Transverse colon (tissue), 4 donors: ENCODE data around the gene UBE4B. TPM values are rescaled to one million over a fixed set of nuclear protein-coding genes. Genes with fewer than 3 reads are reported as not detected.
"Not testable (repeated sequence)": the region's sequence is repeated elsewhere in the genome, so short reads cannot be mapped to it uniquely, and the experiment has no call there.

Experiments
- DNase-seq: peaks from one replicate; pipeline ENCODE4 v3.0.0-alpha.2; 2019
- H3K27ac ChIP-seq, 4 donors: fragments of 200-600 bp; sonication (generic); 2 replicates each; pipeline ENCODE4 v1.5.1; 2016 to 2018; ENCODE audit warnings: inconsistent platforms in 4 of 4
- H3K27me3 ChIP-seq: fragments of 200-600 bp; sonication (generic); 2 replicates; pipeline ENCODE4 v1.5.1; 2017; ENCODE audit warnings: inconsistent platforms
- H3K36me3 ChIP-seq, 4 donors: fragments of 200-600 bp; sonication (generic); 2 replicates each; pipeline ENCODE4 v1.5.1; 2017 to 2019; ENCODE audit warnings: inconsistent platforms in 4 of 4
- H3K4me1 ChIP-seq, 4 donors: fragments of 200-600 bp; sonication (generic); 2 replicates each; pipeline ENCODE4 v1.5.1; 2017 to 2020; ENCODE audit warnings: inconsistent platforms in 4 of 4
- H3K4me3 ChIP-seq, 4 donors: fragments of 200-600 bp; sonication (generic); 1 replicate in 1 of 4; 2 replicates in 3 of 4; pipeline versions ENCODE4 v1.5.1 to v1.6.1; 2017 to 2019; ENCODE audit warnings: inconsistent platforms in 4 of 4
- H3K9me3 ChIP-seq, 2 donors: fragments of 200-600 bp; sonication (generic); 2 replicates each; pipeline ENCODE4 v1.5.1; 2017 to 2019; ENCODE audit warnings: inconsistent platforms in 2 of 2
- CTCF ChIP-seq, 5 experiments: fragments of 200-600 bp in 3 of 5; fragments of 450-650 bp in 2 of 5; sonication (generic) in 3 of 5; IDR thresholded peaks; 1 replicate in 2 of 5; 2 replicates in 3 of 5; pipeline ENCODE4 v1.5.1; 2016 to 2017; ENCODE audit warnings: antibody characterized with exemption in 5 of 5, inconsistent platforms in 3 of 5, mild to moderate bottlenecking in 2 of 5, moderate library complexity in 1 of 5
- EP300 ChIP-seq: sonication (generic); formaldehyde crosslinking; IDR thresholded peaks from one replicate; pipeline ENCODE4 v1.6.1; 2017; ENCODE audit warnings: antibody characterized with exemption, low read depth
- POLR2A ChIP-seq: fragments of 450-650 bp; IDR thresholded peaks from one replicate; pipeline ENCODE4 v1.6.1; 2016; ENCODE audit warnings: antibody characterized with exemption, mild to moderate bottlenecking, moderate library complexity
- POLR2AphosphoS5 ChIP-seq, 3 donors: sonication (generic); formaldehyde crosslinking; IDR thresholded peaks; one replicate each; pipeline ENCODE4 v1.6.1; 2016; ENCODE audit warnings: antibody characterized with exemption in 3 of 3
- WGBS, 2 donors: methylation state at CpG; one replicate each; pipeline ENCODE4 v1.1.5; 2018; ENCODE audit warnings: low coverage in 1 of 2; 5-methylcytosine and 5-hydroxymethylcytosine counted together
- in situ Hi-C, 4 donors: fragments of 200-750 bp; cut with MboI; loops; one replicate each; pipeline versions ENCODE4 v1.15.0 to v1.15.1; 2017; ENCODE audit warnings: low sequenced_read_pairs in 3 of 4, low pct_ligation_motif_present in 1 of 4, low pct_unique_long_range_greater_than_20kb in 1 of 4
- intact Hi-C: fragments of 100-400 bp; cut with DNase I; formaldehyde crosslinking; loops from one replicate; pipeline ENCODE4 v1.15.1; 2023; ENCODE audit warnings: low total_unique reads
- total RNA-seq, 4 donors: library from RNA; depleted of rRNA; stranded (reverse); fragments of >200 nt; gene quantifications; one replicate each; pipeline ENCODE4 v1.1.0, GENCODE V29; 2016

Gene UBE4B
- total RNA-seq, 4 donors from 2014 or later, result 35.1 to 145 (median 78.7) TPM

GRCh38 chr1:10068605-10069294 is 36.0 kb downstream of the UBE4B start:
- no peak overlapping the region for H3K4me3 ChIP-seq
- H3K36me3 ChIP-seq, result peaks cover 0 to 9% (median 0%) of the 10 kb centered on the region in 4 donors
- H3K9me3 ChIP-seq, result no peaks in the 10 kb centered on the region
- WGBS, 2 donors, result 90 to 93% methylated on average over 3 to 6 of the region's 6 CpGs
- DNase-seq, result no peak
- H3K4me1 ChIP-seq, result peaks cover 10 to 36% (median 14%) of the 10 kb centered on the region in 4 donors
- intact Hi-C loops, result no loop called here
- in situ Hi-C loops, result no loop called here
- H3K27me3 ChIP-seq, result no peaks in the 10 kb centered on the region
- H3K27ac ChIP-seq, result peak overlapping the region in 3 of 4 donors; percentile 53 to 70 (median 61)
- TF ChIP-seq EP300 (no peak), POLR2AphosphoS5 (IDR thresholded peaks at IDR 0.05) (no peak), CTCF (IDR thresholded peaks at IDR 0.05) (no peak), POLR2A (no peak)

DNA sequence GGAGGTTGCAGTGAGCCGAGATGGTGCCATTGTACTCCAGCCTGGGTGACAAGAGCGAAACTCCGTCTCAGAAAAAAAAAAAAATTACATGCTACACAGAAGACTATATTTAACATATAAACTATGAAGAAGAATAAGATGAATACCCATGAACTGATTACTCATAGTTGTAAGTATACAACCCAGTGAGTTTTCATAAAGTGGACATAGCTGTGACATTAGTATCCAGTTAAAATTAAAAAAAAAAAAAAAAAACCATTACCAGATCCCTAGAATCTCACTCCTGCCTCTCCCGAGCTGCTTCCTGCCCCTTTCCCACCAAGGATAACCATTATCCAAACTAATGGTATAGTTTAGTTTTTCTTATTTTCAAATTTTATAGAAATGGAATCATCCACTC is 37.4 kb downstream of the UBE4B start:
- H3K36me3 ChIP-seq, result peaks cover 0 to 9% (median 0%) of the 10 kb centered on the region in 4 donors
- H3K4me1 ChIP-seq, result peaks cover 12 to 41% (median 25%) of the 10 kb centered on the region in 4 donors
- no peaks in the 10 kb centered on the region for H3K9me3 ChIP-seq
- H3K27ac ChIP-seq, result no peak overlapping the region
- TF ChIP-seq CTCF (IDR thresholded peaks at IDR 0.05) (no peak), POLR2AphosphoS5 (IDR thresholded peaks at IDR 0.05) (no peak), POLR2A (no peak), EP300 (no peak)
- WGBS, 2 donors, result 96 to 100% methylated on average over 4 of the region's 4 CpGs
- no peak overlapping the region for H3K4me3 ChIP-seq
- no peaks in the 10 kb centered on the region for H3K27me3 ChIP-seq
- intact Hi-C loops (no loop called here), in situ Hi-C loops (no loop called here)
- DNase-seq, result no peak

DNA sequence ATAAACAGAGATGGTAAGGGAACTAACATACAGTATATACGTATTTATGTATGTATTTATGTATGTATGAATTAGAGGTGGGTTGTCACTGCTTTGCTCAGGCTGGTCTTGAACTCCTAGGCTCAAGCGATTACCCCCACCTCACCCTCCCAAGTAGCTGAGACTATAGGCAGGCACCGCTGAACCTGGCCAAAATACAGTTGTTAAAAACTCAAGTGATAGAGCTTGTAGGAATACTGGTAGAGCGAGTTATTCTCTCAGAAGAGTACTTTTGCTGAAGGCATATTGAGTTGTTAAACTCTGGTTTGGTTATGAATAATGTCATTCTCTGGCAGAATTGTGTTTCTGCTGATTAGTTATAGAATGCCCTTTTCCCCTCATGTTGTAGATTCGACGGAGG is 38.9 kb downstream of the UBE4B start:
- Histone ChIP-seq H3K4me1 (peaks cover 5 to 34% (median 19%) of the 10 kb centered on the region in 4 donors), H3K27me3 (no peaks in the 10 kb centered on the region), H3K4me3 (no peak overlapping the region), H3K27ac (no peak overlapping the region), H3K9me3 (no peaks in the 10 kb centered on the region), H3K36me3 (peaks cover 0 to 9% (median 0%) of the 10 kb centered on the region in 4 donors)
- WGBS, 2 donors, result 90 to 93% methylated on average over 2 to 6 of the region's 6 CpGs
- no peak for DNase-seq
- no peak for TF ChIP-seq POLR2A
- no peak for TF ChIP-seq POLR2AphosphoS5 (IDR thresholded peaks at IDR 0.05)
- TF ChIP-seq EP300, result no peak
- no peak for TF ChIP-seq CTCF (IDR thresholded peaks at IDR 0.05)
- intact Hi-C loops, result no loop called here
- in situ Hi-C loops, result no loop called here

DNA sequence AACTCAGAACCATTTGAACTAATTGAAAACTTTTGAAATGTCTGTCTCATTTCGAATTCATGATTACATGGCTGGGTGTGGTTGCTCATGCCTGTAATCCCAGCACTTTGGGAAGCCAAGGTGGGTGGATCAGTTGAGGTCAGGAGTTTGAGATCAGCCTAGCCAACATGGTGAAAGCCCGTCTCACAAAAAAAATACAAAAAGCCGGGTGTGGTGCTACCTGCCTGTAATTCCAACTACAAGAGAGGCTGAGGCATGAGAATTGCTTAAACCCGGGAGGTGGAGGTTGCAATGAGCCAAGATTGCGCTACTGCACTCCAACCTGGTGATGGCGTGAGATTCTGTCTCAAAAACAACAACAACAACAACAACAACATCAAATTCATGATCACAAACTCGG is 40.6 kb downstream of the UBE4B start:
- intact Hi-C loops, H3K36me3 ChIP-seq, DNase-seq, H3K27me3 ChIP-seq, H3K9me3 ChIP-seq, H3K27ac ChIP-seq, in situ Hi-C loops, H3K4me3 ChIP-seq: not testable (repeated sequence)
- H3K4me1 ChIP-seq, result peaks cover 5 to 21% (median 15%) of the 10 kb centered on the region in 4 donors
- WGBS, 2 donors, result 80 to 94% methylated on average over 1 to 7 of the region's 7 CpGs
